Suppressor macrophage treated with lipopolysaccharide for 1 hour (primary cell): ENCODE results near the gene NBPF9.
"Not testable (repeated sequence)": the region's sequence is repeated elsewhere in the genome, so short reads cannot be mapped to it uniquely, and the experiment has no call there.

ENCODE experiments used
- DNase-seq, 3 donors: peaks; one replicate each; pipeline ENCODE4 v3.0.0-alpha.2; 2020 to 2022

The NBPF9 gene, protein sequence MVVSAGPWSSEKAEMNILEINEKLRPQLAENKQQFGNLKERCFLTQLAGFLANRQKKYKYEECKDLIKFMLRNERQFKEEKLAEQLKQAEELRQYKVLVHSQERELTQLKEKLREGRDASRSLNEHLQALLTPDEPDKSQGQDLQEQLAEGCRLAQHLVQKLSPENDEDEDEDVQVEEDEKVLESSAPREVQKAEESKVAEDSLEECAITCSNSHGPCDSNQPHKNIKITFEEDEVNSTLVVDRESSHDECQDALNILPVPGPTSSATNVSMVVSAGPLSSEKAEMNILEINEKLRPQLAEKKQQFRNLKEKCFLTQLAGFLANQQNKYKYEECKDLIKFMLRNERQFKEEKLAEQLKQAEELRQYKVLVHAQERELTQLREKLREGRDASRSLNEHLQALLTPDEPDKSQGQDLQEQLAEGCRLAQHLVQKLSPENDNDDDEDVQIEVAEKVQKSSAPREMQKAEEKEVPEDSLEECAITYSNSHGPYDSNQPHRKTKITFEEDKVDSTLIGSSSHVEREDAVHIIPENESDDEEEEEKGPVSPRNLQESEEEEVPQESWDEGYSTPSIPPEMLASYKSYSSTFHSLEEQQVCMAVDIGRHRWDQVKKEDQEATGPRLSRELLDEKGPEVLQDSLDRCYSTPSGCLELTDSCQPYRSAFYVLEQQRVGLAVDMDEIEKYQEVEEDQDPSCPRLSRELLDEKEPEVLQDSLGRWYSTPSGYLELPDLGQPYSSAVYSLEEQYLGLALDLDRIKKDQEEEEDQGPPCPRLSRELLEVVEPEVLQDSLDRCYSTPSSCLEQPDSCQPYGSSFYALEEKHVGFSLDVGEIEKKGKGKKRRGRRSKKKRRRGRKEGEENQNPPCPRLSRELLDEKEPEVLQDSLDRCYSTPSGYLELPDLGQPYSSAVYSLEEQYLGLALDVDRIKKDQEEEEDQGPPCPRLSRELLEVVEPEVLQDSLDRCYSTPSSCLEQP (N-terminal part only)

DNA sequence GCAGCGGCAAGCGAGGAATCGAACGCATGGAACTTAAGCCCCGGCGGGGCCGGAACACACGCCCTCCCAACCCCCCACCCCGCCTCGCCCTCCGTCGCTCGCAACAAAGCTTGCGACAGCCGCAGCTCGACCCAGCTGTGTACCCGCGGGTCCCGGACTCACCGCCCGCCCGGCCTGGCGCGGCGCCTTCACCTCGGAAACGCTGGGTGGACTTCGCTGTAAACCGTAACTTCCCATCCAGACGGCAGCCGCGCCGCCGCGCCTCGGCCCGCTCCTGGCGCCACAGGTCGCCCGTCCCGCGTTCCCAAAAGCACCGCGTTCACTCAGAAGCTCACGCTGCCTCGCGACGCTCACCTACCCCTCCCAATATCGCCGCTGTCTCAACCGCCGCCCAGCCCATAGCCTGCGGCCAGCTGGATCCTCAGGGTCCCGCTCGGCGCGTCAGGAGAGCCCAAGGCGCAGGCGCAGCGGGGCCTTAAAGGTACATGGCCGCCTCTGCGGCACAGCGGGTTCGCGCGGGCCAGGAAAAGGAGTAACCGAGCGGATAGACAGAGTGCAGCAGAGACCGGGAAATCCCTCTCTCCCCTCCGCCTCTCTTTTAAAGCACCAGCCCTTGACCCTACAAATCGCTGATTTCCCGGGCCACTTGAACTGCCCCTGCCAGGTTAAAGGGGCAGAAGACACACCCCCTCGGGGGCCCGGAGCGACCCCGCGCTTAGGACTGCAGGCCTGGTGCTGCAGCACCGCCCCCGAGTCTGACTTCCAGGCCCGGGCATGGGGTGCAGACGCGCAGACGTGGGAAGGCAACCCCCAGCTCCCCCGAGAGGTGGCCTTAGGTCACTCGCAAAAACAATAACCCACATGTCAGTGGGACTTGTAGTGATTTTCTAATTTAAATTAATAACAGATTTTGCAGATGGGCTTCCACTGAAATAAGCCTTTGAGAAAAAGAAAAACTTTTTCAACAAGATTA is at the start of gene NBPF9:
Gene NBPF9 (minus strand): TSS at position 443 of the 973 bp plus-strand sequence. CDS start 21,412 bp downstream, outside the sequence.
- peak; percentile 18 to 43 (median 21) for DNase-seq

DNA sequence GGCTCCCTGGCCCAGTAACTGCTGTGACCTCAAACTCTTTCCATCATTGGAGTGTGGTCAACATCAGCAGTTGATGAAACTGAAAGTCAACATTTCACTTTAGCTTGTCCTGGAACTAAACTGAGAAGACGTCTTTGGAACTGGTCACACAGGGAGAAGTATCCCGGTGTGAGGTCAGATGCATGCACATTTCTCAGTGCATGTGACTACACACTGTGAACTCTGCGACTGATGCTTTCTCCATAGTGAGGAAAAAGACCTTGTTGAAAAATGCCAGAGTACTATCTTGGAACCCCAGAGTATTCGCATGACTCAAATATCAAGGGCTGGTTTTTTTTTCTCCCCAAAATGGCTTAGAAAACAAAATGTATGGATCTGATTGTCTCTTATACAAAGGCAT is 46.6 kb upstream of the NBPF9 start:
- DNase-seq = peak in 1 of 3 donors; percentile 11

DNA sequence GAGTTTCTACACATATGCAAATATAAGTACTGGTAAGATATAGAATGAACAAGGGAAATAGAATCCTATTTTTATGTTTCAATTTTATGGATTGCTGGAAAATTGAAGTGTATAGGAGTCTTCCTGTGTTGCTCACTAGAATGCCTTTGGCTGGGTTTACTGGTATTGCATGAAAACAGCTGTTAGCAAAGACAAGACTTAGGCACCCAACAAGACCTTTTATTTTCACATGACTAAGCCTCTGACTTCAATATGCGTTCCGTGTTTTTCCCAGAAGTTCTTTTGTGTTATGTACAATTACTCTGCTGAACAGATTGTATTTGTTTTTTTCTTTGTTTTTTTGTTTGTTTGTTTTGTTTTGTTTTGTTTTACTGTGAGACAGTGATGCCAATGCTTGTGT is 34.2 kb upstream of the NBPF9 start:
- not testable (repeated sequence) for DNase-seq

DNA sequence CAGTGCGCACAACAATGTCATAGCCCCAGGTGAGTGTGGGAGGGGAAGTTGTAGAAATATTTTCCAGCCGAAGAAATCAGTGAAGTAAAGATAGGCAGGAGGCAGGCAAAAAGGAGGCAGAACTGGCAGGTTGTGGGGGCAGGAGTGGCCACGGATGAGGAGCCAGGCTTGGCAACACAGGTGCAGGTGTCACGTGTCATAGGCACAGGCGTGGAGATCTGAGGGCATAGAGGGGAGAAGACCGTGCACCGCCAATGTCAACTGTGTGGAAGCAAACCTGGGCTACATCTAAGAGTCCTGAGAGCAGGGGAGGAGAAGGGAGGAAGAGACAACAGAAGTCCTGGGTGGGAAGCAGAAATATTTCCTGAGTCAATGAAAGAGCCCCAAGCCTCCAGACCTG is 27.6 kb upstream of the NBPF9 start:
- DNase-seq = not testable (repeated sequence)

DNA sequence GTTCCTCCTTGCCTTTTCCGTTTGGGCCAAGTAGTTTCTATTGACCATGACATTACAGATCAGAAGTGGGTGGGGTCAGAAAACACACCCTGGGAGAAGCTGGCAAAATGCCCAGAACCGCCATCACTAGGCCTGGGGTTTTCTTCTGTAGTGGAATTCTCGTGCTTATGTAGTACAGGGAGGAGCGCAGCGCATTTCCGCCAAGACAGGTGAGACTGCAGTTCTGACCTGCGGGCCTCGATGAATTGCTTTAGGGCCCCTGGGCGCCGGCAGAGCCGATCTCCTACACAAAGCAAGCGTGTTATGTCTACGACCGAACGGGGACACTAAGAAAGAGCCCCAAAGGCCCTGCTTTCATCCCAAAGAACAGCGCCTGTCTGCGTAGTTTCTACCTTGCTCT is 25.9 kb upstream of the NBPF9 start:
- DNase-seq = not testable (repeated sequence)

DNA sequence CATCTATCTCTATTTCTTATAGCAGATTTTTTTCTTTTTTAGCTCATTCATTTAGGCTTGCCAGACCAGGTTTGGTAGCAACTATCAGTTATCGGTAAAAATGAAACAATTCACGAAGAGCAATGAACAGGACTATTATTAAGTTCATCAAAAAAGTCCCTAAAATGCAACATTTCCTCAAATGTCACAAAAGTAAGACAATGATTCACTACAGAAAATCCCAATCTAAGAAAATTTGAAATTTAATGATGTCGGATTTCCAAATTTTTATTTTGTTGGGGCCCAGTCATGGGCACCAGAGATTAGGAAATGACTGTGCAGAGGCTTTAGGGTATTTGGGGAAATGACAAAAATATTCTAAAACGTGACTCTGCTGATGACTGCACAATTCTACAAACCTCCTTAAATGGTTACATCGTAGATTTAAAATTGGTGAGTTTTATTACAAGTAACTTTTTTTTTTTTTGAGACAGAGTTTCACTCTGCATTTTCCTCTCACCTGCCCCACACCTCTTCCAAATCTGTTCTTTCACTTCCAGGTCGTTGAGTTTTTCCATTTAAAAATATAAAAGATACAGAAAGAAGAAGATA is 23.3 kb upstream of the NBPF9 start:
- DNase-seq = peak; percentile 43 to 91 (median 88)

DNA sequence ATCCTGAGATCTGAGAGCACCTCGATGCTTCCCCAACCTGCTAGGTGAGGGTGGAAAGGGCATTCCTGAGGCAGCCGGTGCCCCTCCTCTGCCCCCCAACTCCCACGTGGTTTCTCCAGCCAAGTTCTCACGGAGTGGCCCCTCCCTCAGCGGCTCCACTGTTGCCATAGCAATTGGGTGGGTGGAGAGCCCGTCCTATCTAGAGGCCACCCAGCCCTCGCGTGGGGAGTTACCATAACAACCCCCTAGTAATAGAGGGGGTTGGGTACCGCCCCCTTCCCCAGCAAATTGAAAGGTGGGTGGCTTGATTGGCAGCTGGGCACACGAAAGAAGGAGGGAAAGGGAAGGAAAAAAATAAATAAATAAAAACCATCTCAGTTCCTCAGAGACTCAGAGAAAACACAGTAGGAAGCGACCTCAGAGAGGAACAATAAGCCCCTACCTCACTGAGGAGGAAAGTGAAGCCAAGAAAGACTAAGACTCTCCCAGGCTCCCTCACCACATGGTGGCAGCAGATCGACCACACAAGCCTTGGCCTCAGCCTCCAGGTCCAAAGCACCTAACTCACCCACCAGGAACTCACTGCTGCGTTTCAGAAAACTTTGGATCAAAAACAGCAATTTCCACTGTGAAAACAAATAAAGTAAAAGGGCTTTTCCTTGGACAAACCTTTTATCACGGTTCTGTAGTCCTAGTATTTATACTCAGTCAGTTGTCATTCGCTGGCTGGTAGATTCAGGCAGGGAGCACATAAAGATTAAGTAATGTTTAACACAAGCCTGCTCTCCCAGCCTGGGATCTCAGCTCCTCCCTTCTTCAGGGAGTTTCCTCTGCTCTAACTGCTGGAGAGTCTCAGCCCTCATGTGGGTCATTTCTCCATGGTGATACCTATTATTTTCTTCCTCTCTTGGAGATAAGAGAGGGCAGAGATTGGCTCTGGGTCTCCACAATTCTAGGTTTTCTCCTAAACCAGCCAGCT is 20.9 kb upstream of the NBPF9 start:
- peak; percentile 12 to 27 (median 18) for DNase-seq

DNA sequence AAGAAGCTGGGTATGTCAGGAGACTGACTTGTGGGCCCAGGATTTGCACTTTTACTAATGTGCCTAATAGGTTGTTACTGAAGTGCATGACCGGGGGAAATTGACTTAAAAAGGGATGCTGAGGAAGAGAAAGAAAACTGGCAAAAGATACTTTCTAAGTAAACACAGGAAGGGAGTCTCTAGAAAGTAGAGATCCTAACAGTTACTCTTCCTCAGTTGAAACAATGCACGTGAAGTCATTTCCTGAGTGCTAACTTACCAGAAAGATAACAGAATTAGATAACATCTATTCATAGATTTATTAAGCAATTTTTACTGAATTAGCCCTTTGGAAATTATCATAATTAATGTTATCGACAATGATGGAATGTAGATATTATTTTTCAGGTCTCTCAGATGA is 9.5 kb upstream of the NBPF9 start:
- not testable (repeated sequence) for DNase-seq

DNA sequence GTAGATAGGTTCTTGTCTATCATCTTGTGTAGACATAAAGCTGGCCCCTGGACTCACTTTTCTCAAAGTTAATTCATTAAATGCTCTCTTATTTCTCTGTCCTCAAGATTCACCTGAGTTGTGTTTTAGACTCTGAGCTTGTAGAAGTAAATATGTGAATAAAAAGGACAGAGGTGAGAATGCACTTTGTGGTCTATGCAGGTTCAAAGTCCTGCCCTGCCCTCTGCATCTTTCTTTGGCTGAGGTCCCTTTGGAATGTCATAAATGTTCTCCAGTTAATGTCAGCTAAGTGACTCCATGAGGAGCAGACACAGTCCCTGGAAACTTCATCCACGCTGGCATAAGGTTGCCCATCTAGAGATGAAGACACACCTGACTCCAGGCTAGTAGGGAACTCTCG is 7.0 kb upstream of the NBPF9 start:
- DNase-seq = not testable (repeated sequence)

DNA sequence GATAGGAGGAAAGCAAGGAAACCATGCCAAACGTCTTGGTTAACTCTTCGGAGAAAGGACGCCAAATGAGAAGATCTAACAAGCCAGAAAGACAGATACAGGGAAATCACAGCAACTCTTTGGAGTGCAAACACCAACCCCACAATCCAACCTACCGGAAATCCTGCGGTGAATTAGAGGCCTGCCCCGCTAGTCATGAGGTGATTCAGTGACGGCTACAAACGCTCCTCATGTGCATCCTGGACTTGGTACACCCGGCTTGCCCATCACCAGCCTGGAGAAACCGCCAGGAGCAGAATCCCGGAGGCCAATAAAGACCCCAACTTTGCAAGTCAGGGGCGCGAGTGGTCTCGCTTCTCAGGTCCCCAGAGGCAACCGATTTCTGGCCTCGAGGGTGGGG is 777 bp downstream of the NBPF9 start:
- not testable (repeated sequence) for DNase-seq

DNA sequence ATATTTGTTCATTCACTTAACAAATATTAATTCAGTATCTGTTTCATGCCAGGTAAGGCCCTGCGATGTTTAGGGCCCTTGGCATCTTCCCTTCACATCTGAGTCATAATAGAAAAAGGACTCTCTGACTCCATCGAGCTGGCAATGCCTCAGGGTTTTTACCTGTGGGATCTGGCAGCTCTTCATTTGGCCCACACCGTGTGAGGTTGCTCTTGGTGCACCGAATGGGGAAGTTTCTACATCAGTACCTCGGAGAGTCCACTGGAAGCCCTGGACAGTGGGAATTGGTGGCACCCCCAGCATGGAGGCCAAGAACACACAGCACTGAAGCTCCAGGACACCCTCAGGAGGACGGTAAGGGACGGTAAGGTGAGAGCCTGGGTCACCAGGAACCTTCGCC is 5.1 kb downstream of the NBPF9 start:
- DNase-seq = not testable (repeated sequence)

DNA sequence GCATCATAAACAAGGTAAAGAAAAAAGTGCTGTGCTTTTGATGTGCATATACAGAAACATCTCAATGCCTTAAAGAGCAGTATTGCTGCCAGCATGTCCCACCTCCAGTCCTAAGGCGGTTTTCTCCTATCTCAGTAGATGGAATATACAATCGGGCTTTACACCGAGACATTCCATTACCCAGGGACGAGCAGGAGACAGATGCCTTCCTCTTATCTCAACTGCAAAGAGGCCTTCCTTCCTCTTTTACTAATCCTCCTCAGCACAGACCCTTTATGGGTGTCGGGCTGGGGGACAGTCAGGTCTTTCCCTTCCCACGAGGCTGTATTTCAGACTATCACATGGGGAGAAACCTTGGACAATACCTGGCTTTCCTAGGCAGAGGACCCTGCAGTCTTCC is 10.2 kb downstream of the NBPF9 start:
- DNase-seq = not testable (repeated sequence)

DNA sequence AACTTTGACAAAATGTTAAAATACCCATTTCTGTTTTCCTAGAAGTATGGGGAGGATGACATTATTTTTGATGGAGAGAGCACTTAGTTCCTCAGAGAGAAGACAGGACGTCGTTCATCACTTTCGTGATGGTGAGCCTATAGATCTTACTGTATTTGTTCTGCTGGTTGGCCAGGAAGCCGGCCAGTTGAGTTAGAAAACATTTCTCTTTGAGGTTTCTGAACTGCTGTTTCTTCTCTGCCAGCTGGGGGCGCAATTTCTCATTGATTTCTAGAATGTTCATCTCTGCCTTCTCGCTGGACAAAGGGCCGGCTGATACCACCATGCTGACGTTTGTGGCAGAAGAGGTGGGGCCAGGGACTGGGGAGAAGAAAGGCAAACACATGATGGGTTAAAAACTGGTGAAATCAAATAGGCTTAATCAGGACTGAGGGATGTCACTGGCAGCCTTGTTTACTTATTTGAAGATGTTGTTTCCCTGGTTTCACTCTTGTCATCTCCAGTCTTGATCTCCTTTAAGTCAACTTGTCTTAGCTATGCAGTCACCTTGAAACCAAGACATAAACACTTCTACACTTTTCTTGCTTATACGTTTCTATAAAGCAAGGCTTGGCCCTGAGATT is 27.7 kb downstream of the NBPF9 start:
- DNase-seq = not testable (repeated sequence)

DNA sequence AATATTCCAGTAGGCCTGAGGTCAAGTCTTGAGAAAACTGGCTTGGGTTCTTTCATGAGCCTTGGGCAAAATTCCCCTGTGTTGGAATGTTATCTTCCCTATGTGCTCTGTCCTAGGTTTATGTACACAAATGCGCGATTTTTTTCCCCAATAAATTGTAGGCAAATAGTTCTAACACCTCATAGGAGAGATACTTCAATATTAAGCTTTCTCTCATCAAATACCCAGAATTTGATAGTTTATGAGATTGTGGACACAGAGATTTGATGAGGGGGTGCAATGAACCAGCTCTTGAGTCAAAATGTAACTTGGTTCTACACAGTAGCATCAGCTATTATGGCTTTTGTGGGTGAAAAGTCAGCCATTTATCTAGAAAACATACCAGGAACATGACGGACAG is 38.7 kb downstream of the NBPF9 start:
- not testable (repeated sequence) for DNase-seq

DNA sequence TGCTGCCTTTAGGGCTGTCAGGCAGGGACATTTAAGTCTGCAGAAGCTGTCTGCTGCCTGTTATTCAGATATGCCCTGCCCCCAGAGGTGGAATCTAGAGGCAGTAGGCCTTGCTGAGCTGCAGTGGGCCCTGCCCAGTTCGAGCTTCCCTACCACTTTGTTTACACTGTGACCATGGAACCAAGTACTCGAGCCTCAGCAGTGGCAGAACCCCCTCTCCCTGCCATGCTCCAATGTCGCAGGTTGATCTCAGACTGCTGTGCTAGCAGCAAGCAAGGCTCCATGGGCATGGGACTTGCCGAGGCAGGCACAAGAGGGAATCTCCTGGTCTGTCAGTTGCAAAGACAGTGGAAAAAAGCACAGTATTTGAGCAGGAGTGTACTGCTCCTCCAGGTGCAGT is 60.3 kb downstream of the NBPF9 start:
- not testable (repeated sequence) for DNase-seq

DNA sequence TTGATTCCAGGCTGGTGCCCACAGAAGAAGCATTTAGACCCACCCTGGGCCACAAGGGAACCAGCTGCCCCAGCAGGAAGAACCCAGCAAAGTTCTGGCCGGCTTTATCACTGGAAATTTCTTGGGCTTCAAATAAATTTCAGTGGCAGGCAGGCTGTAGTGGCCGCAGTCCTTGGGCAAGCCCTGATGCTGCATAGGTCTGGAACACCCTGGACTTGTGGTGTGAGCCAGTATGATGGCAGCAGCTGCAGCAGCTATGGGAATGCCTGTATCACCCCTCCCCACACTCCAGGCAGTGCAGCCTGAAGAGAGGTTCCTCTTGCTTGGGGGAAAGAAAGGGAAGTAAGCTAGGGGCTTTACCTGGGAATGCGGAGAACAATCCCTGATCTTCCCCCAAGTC is 69.4 kb downstream of the NBPF9 start:
- DNase-seq = not testable (repeated sequence)

DNA sequence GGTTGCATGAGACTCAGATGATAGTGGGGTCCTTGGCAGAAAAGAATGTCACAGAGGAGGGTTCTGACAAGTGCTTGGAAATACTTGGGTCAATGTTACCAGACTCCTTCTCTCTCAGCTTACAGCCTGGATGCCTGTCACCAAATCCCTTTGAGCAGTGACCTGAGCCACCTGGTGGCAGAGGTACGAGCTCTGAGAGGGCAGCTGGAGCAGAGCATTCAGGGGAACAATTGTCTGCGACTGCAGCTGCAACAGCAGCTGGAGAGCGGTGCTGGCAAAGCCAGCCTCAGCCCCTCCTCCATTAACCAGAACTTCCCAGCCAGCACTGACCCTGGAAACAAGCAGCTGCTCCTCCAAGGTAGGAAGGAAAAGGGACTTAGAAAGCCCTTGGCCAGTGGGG is 79.0 kb downstream of the NBPF9 start:
- not testable (repeated sequence) for DNase-seq

DNA sequence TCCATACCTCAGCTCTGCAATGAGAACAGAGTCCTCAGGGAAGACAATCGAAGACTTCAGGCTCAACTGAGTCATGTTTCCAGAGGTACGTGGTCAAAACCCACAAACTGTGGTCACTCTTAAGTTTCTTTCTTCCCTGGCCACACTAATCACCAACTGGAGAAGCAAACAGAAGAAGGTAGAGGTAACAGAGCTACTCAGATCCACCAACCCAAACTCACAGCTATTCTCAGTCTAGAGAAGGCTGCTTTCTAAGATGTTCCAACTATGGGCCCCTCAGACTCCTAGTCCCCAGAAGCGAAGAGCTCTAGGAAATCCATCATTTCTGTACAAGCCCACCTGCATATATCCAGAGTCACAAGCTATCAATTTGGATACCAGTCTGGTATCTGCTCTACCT is 84.8 kb downstream of the NBPF9 start:
- DNase-seq = not testable (repeated sequence)

DNA sequence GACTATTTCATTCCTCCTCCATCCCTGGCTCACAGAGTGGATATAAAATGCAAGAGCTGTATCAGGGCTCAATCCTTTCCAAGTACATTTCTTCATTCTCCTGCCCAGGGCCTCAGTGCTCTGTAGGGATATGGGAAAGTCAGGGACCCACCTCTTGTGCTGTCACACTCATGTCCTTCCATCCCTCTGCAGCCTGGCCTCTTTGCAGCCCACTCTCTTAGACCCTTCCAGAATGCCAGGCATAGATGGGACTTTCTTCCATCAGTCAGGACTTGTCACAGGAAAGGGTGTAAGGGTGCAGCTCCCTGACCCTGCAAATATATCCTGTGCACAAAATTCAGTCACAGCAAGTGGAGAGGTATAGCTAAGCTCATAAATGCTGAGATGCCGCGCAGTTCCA is 86.7 kb downstream of the NBPF9 start:
- DNase-seq = not testable (repeated sequence)

DNA sequence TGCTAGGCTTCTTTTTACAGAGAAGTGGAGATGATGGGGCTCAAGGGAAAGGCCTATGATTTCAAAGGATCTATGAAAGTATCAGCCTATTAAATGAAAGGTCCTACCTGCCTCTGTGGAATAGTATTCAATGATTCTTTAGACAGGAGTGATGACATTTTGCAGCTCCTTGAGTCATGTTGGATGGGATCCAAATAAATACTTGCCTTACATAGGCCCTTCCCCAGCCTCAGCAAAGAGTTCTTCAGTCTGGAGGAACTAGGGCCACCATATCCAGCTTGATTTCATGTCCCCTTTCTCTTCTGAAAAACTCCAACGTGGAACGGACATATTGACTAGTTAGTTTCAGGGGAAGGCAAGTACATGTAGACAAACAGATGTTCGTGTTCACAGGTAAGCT is 87.8 kb downstream of the NBPF9 start:
- DNase-seq = not testable (repeated sequence)
